ENCODE results near the gene OR12D2.
"Not testable (repeated sequence)": the region's sequence is repeated elsewhere in the genome, so short reads cannot be mapped to it uniquely, and the experiment has no call there.

OR12D2 gene

DNA sequence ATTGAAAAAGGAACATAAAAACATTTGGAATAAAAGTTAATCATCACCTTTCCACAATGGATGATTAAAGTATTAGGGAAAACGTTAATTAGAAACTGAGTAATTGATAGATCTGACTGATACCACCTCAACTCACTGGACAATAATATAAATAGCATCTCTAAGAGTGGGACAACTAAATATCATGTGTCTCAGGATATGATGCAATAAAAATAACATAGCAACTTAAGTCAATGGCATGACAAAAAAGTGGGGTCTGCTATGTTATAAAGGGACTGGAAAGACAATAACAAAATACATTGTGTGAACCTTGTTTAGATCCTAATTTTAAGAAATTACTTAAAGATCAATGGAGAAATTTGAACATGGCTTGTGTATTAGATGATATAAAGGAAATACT lies 29.6 kb downstream of the OR12D2 start:
- H3K4me3 ChIP-seq (ENCODE audit: low read depth, low read length), result no peak overlapping the region
- no peak for TF ChIP-seq CTCF (IDR thresholded peaks at IDR 0.05; ENCODE audit: insufficient read depth, low read depth, low read length, missing control alignments)
- no peak for DNase-seq (ENCODE audit: low read depth)

GRCh38 chr6:29426654-29427053 lies 31.2 kb downstream of the OR12D2 start:
- no peak for DNase-seq (ENCODE audit: low read depth)
- no peak for TF ChIP-seq CTCF (IDR thresholded peaks at IDR 0.05; ENCODE audit: insufficient read depth, low read depth, low read length, missing control alignments)

DNA sequence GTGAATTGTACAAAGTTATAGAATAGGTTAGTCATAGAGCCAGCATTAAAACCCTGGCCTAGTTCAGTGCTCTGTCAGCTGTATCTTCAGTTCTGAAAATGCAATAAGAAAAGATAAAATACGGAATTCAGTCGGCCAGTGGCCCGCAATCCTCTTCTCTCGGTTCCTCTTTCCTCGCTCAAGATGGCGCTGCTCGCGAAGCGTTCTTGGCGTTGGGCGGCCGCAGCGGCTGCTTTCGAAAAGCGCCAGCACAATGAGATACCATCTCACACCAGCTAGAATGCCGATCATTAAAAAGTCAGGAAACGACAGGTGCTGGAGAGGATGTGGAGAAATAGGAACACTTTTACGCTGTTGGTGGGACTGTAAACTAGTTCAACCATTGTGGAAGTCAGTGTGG lies 41.3 kb downstream of the OR12D2 start:
- not testable (repeated sequence) for DNase-seq (ENCODE audit: low read depth)

More at GRCh38 chr6:29426654-29427053, 31.2 kb downstream of the OR12D2 start:
- no peak overlapping the region for H3K4me3 ChIP-seq (ENCODE audit: low read depth, low read length)

DNA sequence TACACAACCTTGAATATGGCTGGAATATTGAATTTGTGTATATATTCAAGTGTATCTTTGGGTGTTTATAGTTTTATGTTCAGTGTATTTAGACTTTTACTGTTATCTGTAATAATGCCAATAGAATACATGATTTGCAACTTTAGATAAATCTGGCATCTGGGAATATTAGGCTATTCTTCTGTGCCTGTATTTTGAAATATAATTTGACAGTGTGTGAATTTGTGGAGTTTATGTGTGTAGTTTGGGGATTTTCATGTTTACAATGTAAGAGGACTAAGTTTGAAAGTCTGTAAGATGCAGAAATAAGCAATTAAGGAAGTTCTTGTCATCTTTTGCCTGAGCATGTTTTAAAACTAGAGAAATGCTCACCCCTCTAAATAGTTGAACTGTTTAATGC lies 43.6 kb downstream of the OR12D2 start, which contains the start of gene OR10C1:
OR10C1 (plus strand) TSS at position 301 of the 400 bp plus-strand sequence. CDS start 710 bp downstream, outside the sequence.
- H3K4me3 ChIP-seq (ENCODE audit: low read depth, low read length), result no peak within 1 kb of the TSS
- no peak for DNase-seq (ENCODE audit: low read depth)
- TF ChIP-seq CTCF (IDR thresholded peaks at IDR 0.05; ENCODE audit: insufficient read depth, low read depth, low read length, missing control alignments), result no peak

More for the DNA sequence above, 41.3 kb downstream of the OR12D2 start:
- not testable (repeated sequence) for H3K4me3 ChIP-seq (ENCODE audit: low read depth, low read length)

DNA sequence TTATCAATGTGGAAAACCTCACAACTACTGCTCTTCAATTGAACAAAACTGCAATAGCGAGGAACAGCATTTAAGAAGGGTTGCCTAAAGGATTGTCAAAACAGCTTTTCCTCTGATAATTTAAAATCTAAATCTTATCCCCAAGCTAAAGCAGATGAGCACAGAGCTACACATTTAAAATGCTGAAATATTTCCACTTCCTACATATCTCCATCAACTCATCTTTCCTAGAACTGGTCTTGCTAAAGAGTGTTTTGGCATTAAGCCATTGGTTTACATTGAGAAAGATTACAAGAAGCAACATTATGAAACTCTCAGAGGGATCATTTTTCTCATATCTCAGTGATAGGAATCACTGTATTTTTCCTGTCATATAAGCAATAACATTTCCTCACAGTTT lies 47.3 kb downstream of the OR12D2 start:
- TF ChIP-seq CTCF (IDR thresholded peaks at IDR 0.05; ENCODE audit: insufficient read depth, low read depth, low read length, missing control alignments), result no peak
- DNase-seq (ENCODE audit: low read depth), result no peak
- no peak overlapping the region for H3K4me3 ChIP-seq (ENCODE audit: low read depth, low read length)

GRCh38 chr6:29444031-29444430 lies 48.6 kb downstream of the OR12D2 start:
- DNase-seq (ENCODE audit: low read depth); H3K4me3 ChIP-seq (ENCODE audit: low read depth, low read length): not testable (repeated sequence)
